Bronchial epithelial cell (primary cell): Measurements from ENCODE around the gene FGFR3. TPM values are rescaled to one million over a fixed set of nuclear protein-coding genes. Genes with fewer than 3 reads are reported as not detected.

Experiments
- DNase-seq: peaks from one replicate; pipeline ENCODE4 v3.0.0-alpha.2; 2010; ENCODE audit warnings: low read depth
- FAIRE-seq: peaks from 2 replicates; lab custom pipeline; 2011; peaks lifted over from hg19 to GRCh38; lab: Jason Lieb, UNC
- H3K27me3 ChIP-seq: 2 replicates; pipeline ENCODE4 v1.5.1; 2011; ENCODE audit warnings: low read length; ENCODE audit not compliant: control insufficient read depth, insufficient read depth
- H3K36me3 ChIP-seq: 2 replicates; pipeline ENCODE4 v1.5.1; 2011; ENCODE audit warnings: low read length; ENCODE audit not compliant: control insufficient read depth, insufficient read depth
- H3K4me3 ChIP-seq: 2 replicates; pipeline ENCODE4 v1.5.1; 2011; ENCODE audit warnings: mild to moderate bottlenecking, low read depth, low read length, control low read depth
- total RNA-seq: library from RNA; depleted of rRNA; stranded (reverse); fragments of >200 nt; gene quantifications from 2 replicates; pipeline ENCODE4 v1.2.1, GENCODE V29; 2014
- TF ChIP-seq, protein P1 (sequence below): IDR thresholded peaks from 2 replicates; pipeline ENCODE4 v1.5.1; 2011; ENCODE audit warnings: mild to moderate bottlenecking, moderate library complexity, low read length, control low read depth, inconsistent platforms; ENCODE audit not compliant: insufficient read depth, severe bottlenecking

FGFR3 gene
- total RNA-seq, 1 donor from 2014 or later = 29.0 TPM

DNA sequence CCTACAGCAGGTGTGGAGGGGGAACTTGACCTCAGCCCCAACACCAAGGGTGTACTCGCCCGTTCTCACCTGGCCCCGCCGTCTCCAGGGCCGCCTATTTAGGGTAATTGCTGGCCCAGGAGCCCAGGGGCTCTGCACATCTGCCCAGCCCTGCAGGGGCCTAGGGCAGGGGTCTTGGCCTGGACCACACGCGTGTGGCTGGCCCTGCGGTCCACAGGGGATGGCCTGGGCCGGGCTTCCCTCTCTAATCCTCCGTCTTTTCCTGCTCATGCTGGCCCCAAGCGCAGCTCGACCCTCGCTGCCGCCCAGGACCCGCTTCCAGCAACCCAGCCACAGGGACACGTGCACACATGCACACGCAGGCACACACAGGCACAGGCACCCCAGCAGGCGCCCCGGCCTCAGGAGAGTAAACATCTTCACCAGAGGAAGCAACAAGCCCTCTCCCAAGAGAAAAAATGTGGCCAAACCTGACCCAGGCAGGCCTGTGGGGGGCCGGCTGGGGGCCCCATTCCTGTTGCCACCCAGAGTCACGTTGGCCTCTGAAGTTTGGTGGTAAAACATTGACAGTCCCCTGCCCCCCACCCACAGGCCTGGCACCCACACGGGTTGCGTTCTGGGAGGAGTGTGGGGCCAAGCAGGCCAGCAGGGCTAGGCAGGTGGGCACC is 24.6 kb upstream of the FGFR3 start:
- peak overlapping the region; percentile 36 for H3K4me3 ChIP-seq
- FAIRE-seq (no peak), DNase-seq (no peak)
- no peaks in the 10 kb centered on the region for H3K27me3 ChIP-seq
- H3K36me3 ChIP-seq = no peaks in the 10 kb centered on the region
- TF ChIP-seq, protein P1, sequence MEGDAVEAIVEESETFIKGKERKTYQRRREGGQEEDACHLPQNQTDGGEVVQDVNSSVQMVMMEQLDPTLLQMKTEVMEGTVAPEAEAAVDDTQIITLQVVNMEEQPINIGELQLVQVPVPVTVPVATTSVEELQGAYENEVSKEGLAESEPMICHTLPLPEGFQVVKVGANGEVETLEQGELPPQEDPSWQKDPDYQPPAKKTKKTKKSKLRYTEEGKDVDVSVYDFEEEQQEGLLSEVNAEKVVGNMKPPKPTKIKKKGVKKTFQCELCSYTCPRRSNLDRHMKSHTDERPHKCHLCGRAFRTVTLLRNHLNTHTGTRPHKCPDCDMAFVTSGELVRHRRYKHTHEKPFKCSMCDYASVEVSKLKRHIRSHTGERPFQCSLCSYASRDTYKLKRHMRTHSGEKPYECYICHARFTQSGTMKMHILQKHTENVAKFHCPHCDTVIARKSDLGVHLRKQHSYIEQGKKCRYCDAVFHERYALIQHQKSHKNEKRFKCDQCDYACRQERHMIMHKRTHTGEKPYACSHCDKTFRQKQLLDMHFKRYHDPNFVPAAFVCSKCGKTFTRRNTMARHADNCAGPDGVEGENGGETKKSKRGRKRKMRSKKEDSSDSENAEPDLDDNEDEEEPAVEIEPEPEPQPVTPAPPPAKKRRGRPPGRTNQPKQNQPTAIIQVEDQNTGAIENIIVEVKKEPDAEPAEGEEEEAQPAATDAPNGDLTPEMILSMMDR = no peak

DNA sequence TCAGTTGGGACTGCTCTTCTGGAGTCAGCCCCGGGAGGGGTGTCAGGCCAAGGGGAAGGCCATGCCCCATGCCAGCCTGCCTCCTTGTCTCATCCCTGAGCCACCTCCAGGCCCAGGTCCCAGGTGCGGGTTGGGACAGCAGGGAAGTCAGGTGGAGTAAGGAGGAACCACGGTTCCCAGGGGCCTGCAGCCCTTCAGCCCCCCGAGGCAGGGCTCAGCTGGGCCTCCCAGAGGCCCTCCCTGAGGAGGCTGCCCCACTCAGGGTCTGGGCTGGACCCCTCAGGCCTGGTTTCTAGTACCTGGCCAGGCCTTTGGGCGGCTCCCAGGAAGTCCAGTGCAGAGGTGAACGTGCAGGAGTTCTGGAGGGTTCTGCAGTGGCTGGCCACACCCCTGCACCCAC is 23.4 kb upstream of the FGFR3 start:
- TF ChIP-seq, protein P1 = no peak
- DNase-seq (no peak), FAIRE-seq (no peak)
- H3K4me3 ChIP-seq = no peak overlapping the region
- H3K36me3 ChIP-seq = no peaks in the 10 kb centered on the region
- no peaks in the 10 kb centered on the region for H3K27me3 ChIP-seq

DNA sequence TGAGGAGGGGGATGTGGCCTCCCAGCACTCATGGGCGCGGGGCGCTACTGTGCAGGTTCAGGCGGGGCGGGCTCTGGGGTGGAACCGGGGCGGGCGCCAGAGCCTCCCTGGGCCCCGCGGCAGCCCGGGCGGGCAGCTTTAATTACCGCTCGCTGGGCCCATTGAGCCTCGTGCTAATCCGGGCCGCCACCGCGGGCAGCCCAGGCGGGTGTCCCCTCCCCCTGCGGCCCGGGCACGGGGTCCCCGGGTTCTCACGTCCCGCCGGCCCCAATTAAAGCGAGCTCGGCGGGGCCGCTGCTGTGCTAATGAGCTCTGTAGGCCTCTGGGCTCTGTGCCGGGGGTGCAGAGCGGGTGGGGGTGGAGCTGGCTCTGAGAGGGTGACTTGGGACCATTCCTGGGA is 22.8 kb upstream of the FGFR3 start:
- no peaks in the 10 kb centered on the region for H3K36me3 ChIP-seq
- DNase-seq = no peak
- no peaks in the 10 kb centered on the region for H3K27me3 ChIP-seq
- TF ChIP-seq, protein P1 = no peak
- no peak for FAIRE-seq
- H3K4me3 ChIP-seq = no peak overlapping the region

DNA sequence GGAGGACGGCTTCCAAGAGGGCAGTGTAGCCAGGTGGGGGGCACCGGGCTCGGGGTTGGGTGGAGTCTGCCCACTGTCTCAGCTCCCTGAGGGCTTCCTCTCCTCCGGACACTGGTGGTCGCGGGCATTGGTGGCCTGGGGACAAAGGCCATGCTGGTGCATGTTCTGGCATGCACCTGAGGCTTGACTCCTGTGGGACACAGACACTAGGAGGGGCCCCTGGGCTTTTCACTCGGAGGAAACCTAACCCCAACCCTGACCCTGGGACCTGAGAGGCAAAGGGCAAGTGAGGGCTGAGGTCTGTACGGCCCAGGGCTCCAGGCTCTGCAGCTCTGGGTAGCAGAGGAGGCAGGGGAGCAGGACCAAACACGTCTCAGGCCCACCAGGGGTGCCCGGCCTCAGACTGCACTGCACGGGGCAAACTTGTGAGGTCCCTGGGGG is 22.3 kb upstream of the FGFR3 start:
- FAIRE-seq = no peak
- Histone ChIP-seq H3K27me3 (no peaks in the 10 kb centered on the region), H3K4me3 (no peak overlapping the region), H3K36me3 (no peaks in the 10 kb centered on the region)
- TF ChIP-seq, protein P1 = no peak
- DNase-seq = no peak

DNA sequence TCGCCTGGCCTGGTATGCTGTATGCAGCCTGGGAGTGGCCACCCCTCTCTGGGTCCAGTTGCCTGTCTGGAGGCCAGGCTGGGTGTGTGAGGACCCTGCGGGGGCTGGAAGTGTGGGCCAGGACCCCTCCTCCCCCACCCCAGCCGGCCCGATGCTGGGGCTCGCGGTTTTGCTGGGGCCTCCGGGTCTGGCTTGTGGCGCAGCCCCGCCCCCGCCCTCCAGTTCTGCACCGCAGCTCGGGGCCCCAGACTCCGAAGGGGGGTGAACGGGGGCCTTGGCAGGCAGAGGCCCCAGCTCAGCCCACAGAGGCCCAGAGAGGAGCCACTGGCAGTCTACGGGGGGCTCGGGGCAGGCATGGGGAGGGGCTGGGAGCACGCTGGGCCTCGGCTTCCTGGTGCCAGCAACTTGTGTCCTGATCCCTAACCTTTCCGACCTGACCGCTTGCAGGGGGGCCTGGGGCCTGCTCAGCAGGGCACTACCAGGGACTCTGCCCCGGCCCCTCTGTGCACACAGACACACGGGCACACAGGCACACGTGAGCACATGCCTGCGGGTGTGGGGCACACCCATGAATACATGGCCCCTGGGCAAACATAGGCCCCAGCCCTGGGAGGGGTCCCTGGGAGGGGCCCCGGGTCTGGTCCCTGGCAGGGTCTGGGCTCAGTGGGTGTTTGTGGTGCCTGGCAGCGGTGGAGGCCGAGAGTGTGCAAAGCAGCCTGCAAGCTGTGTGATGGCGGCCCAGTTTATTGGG is 21.4 kb upstream of the FGFR3 start:
- Histone ChIP-seq H3K27me3 (no peaks in the 10 kb centered on the region), H3K4me3 (no peak overlapping the region), H3K36me3 (no peaks in the 10 kb centered on the region)
- FAIRE-seq (no peak), DNase-seq (no peak)
- TF ChIP-seq, protein P1 = no peak
